ENCODE measurements around the gene AP4M1.

DNA sequence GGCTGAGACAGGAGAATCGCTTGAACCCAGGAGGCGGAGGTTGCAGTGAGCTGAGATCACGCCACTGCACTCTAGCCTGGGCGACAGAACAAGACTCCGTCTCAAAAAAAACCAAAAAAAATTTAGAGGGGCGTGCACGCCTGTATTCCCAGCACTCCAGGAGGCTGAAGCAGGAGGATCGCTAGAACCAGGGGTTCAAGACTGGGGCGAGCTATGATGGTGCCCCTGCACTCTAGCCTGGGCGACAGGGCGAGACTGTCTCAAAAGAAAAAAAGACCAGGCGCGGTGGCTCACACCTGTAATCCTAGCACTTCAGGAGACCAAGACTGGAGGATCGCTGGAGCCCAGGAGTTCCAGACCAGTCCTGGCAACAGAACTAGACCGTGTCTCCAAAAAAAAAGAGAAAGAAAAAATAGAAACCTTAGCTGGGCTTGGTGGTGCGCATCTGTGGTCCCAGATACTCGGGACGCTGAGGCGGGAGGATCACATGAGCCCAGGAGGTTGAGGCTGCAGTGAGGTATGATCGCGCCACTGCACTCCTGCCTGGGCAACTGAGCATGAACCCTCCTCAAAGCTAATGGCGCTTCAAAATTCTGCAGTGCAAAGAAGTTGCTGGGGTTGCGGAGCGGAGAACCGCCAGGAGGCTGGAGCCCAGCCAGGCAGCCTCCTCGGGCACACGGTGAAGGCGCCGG is 24.9 kb downstream of the AP4M1 start:
- TF ChIP-seq, protein P1, sequence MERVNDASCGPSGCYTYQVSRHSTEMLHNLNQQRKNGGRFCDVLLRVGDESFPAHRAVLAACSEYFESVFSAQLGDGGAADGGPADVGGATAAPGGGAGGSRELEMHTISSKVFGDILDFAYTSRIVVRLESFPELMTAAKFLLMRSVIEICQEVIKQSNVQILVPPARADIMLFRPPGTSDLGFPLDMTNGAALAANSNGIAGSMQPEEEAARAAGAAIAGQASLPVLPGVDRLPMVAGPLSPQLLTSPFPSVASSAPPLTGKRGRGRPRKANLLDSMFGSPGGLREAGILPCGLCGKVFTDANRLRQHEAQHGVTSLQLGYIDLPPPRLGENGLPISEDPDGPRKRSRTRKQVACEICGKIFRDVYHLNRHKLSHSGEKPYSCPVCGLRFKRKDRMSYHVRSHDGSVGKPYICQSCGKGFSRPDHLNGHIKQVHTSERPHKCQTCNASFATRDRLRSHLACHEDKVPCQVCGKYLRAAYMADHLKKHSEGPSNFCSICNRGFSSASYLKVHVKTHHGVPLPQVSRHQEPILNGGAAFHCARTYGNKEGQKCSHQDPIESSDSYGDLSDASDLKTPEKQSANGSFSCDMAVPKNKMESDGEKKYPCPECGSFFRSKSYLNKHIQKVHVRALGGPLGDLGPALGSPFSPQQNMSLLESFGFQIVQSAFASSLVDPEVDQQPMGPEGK (CRISPR knock-in tag; IDR thresholded peaks at IDR 0.05; ENCODE audit: borderline replicate concordance): no peak
- TF ChIP-seq ZFP3 (CRISPR knock-in tag; IDR thresholded peaks at IDR 0.05): peak; percentile 81; the same call in 1 of the 2 replicates
- no peak for TF ChIP-seq ARNTL (CRISPR knock-in tag; IDR thresholded peaks at IDR 0.05; ENCODE audit: borderline replicate concordance, low read depth)
- TF ChIP-seq RARB (CRISPR knock-in tag; IDR thresholded peaks at IDR 0.05): no peak
- no peak for TF ChIP-seq GLIS3 (CRISPR knock-in tag; IDR thresholded peaks at IDR 0.05)
- no peak for TF ChIP-seq BACH2 (CRISPR knock-in tag; IDR thresholded peaks at IDR 0.05; ENCODE audit: borderline replicate concordance)
- no peak for TF ChIP-seq ZFP30 (CRISPR knock-in tag; IDR thresholded peaks at IDR 0.05)
- no peak for TF ChIP-seq PPARA (CRISPR knock-in tag; IDR thresholded peaks at IDR 0.05; ENCODE audit: borderline replicate concordance)
- no peak for TF ChIP-seq ISL1 (CRISPR knock-in tag; IDR thresholded peaks at IDR 0.05)
- no peak; the same call in 1 of the 2 replicates for TF ChIP-seq TCF4 (CRISPR knock-in tag; IDR thresholded peaks at IDR 0.05; ENCODE audit: borderline replicate concordance)
- TF ChIP-seq ZNF565 (CRISPR knock-in tag; conservative IDR thresholded peaks at IDR 0.05; ENCODE audit: low read depth): no peak
- TF ChIP-seq CSDC2 (CRISPR knock-in tag; IDR thresholded peaks at IDR 0.05): no peak
- TF ChIP-seq OSR1 (CRISPR knock-in tag; IDR thresholded peaks at IDR 0.05): no peak
